Epithelial cell of esophagus (primary cell): ENCODE data around the gene COL24A1.

Source experiments
- DNase-seq: peaks from one replicate; pipeline ENCODE4 v3.0.0; 2010; ENCODE audit warnings: low read depth
- H3K4me3 ChIP-seq: 2 replicates; pipeline ENCODE4 v1.5.1; 2011; ENCODE audit warnings: mild to moderate bottlenecking, low read length, control low read depth
- CTCF ChIP-seq: IDR thresholded peaks from 2 replicates; pipeline ENCODE4 v1.5.1; 2011; ENCODE audit warnings: low read depth, mild to moderate bottlenecking, low read length, control low read depth, inconsistent platforms; ENCODE audit not compliant: insufficient read depth; ENCODE audit errors: missing control alignments

Gene COL24A1

GRCh38 chr1:86195281-86195680, 38.7 kb upstream of the COL24A1 start:
- no peak overlapping the region for H3K4me3 ChIP-seq
- DNase-seq, result no peak
- TF ChIP-seq CTCF, result no peak

GRCh38 chr1:86194491-86195034, 38.0 kb upstream of the COL24A1 start:
- DNase-seq, result no peak
- no peak overlapping the region for H3K4me3 ChIP-seq
- TF ChIP-seq CTCF, result no peak

GRCh38 chr1:86192417-86192816, 35.8 kb upstream of the COL24A1 start:
- TF ChIP-seq CTCF, result no peak
- H3K4me3 ChIP-seq, result no peak overlapping the region
- no peak for DNase-seq

GRCh38 chr1:86191958-86192357, 35.4 kb upstream of the COL24A1 start:
- no peak for TF ChIP-seq CTCF
- no peak for DNase-seq
- H3K4me3 ChIP-seq, result no peak overlapping the region

GRCh38 chr1:86190873-86191272, 34.3 kb upstream of the COL24A1 start:
- DNase-seq, result no peak
- no peak overlapping the region for H3K4me3 ChIP-seq
- TF ChIP-seq CTCF, result no peak

- TF ChIP-seq CTCF, result no peak
- no peak for DNase-seq
- H3K4me3 ChIP-seq, result no peak overlapping the region
Observed at GRCh38 chr1:86184426-86184825, 27.9 kb upstream of the COL24A1 start.

- DNase-seq, result no peak
- TF ChIP-seq CTCF, result no peak
Observed at GRCh38 chr1:86183810-86184209, 27.2 kb upstream of the COL24A1 start.

More at GRCh38 chr1:86183810-86184209, 27.2 kb upstream of the COL24A1 start:
- no peak overlapping the region for H3K4me3 ChIP-seq
